Cardiac muscle cell (in vitro differentiated cells and primary cell): ENCODE data around the gene ACSM2B. TPM values are rescaled to one million over a fixed set of nuclear protein-coding genes. Genes with fewer than 3 reads are reported as not detected.
"Not testable (repeated sequence)": the region's sequence is repeated elsewhere in the genome, so short reads cannot be mapped to it uniquely, and the experiment has no call there.

Source experiments
- DNase-seq, 2 donors: peaks; one replicate each; pipeline versions ENCODE4 v3.0.0 to v3.0.0-alpha.2; 2010 to 2017; ENCODE audit warnings: low read depth in 1 of 2, low spot score in 1 of 2
- H3K27ac ChIP-seq: fragments of 200-600 bp; sonication (generic); 2 replicates; pipeline ENCODE4 v1.5.1; 2016
- H3K27me3 ChIP-seq: fragments of 200-600 bp; sonication (generic); 2 replicates; pipeline ENCODE4 v1.6.0; 2016; ENCODE audit warnings: control low read depth
- H3K36me3 ChIP-seq: fragments of 200-600 bp; sonication (generic); 2 replicates; pipeline ENCODE4 v1.5.1; 2016; ENCODE audit warnings: control low read depth
- H3K4me1 ChIP-seq: fragments of 200-600 bp; sonication (generic); 2 replicates; pipeline ENCODE4 v1.8.1; 2017; ENCODE audit warnings: low read depth, mild to moderate bottlenecking, mixed run types
- H3K4me3 ChIP-seq: fragments of 200-600 bp; sonication (generic); 2 replicates; pipeline ENCODE4 v1.5.1; 2016; ENCODE audit warnings: mild to moderate bottlenecking
- H3K9me3 ChIP-seq: fragments of 200-600 bp; sonication (generic); 2 replicates; pipeline ENCODE4 v1.5.1; 2017; ENCODE audit warnings: low read depth, mild to moderate bottlenecking, control low read depth
- CTCF ChIP-seq: IDR thresholded peaks from 2 replicates; pipeline ENCODE4 v1.5.1; 2012; ENCODE audit warnings: low read depth, mild to moderate bottlenecking, low read length
- polyA plus RNA-seq: library from polyadenylated mRNA; unstranded; fragments of >200 nt; fragmentation: Nextera tagmentation; extraction: Ambion mirVana; gene quantifications from 2 replicates; pipeline ENCODE4 v1.2.1, GENCODE V29; 2016
- total RNA-seq: library from RNA; depleted of rRNA; stranded (reverse); fragments of >200 nt; gene quantifications from 2 replicates; pipeline ENCODE4 v1.2.3, GENCODE V29; 2016

The ACSM2B gene
- total and polyA plus RNA-seq, 2 experiments from 2014 or later, result not detected

DNA sequence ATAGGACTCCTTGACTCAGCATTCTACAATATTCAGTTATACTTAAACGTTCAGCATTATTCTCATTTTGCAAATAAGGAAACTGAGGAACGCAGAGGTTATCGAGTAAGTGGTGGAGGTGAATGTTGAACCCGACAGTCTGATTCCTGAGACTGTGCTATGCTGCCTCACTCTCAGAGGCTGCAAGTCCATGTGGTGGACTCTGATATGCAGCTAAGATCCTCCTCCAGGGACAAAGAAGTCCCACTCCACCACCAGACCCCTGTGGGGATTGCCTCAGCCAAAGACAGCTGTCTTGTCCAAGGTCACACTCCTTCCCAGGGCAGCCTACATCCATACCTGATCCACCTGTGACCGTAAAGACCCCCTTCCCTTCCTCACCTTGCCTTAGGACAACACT lies 37.5 kb downstream of the ACSM2B start:
- H3K9me3 ChIP-seq, result no peaks in the 10 kb centered on the region
- H3K4me1 ChIP-seq, result no peaks in the 10 kb centered on the region
- no peak overlapping the region for H3K4me3 ChIP-seq
- TF ChIP-seq CTCF, result no peak
- H3K36me3 ChIP-seq, result no peaks in the 10 kb centered on the region
- H3K27ac ChIP-seq, result no peak overlapping the region
- DNase-seq, result no peak
- no peaks in the 10 kb centered on the region for H3K27me3 ChIP-seq

DNA sequence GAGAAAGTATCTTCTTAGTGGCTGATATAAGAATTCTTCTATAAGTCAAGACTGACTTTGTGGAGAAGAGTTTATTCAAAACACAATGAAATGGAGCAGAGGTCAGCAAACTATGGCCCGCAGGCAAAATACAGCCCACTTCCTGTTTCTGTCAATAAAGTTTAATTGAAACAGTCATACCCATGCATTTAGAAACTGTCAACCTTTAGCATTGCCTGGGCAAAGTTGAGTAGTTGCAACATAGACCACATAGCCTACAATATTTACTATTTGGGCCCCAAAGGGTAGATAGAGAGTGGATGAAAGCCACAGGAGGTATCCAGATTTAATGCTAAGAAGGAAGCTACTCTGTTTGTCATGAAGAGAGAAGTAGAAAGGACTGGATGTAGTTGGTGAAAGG lies 38.0 kb downstream of the ACSM2B start:
- Histone ChIP-seq H3K9me3 (no peaks in the 10 kb centered on the region), H3K4me1 (no peaks in the 10 kb centered on the region), H3K27ac (no peak overlapping the region), H3K27me3 (no peaks in the 10 kb centered on the region), H3K4me3 (no peak overlapping the region), H3K36me3 (no peaks in the 10 kb centered on the region)
- no peak for TF ChIP-seq CTCF
- no peak for DNase-seq

DNA sequence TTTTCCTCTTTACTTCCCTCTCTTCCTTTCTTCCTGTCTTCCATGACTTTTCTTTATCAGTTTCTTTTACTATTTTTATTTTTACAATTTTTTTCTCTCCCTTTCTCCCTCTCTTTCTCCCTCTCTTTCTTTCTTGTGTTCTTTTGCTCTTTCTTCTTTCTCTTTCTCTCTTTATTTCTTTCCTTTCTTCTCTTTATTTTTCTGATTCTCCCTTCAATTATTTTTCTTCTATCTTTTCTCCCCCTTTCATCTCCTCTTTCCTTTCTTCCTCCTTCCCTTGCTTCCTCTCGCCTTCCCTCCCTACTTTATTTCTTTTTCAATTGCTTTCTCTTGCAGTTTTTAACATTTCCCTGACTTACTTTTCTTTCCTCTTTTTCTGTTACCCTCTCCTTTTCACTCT lies 39.5 kb downstream of the ACSM2B start:
- H3K27ac ChIP-seq, H3K4me1 ChIP-seq, H3K4me3 ChIP-seq, H3K36me3 ChIP-seq, H3K27me3 ChIP-seq, H3K9me3 ChIP-seq, DNase-seq: not testable (repeated sequence)

- H3K4me1 ChIP-seq, H3K27me3 ChIP-seq, H3K36me3 ChIP-seq, DNase-seq, H3K4me3 ChIP-seq, H3K9me3 ChIP-seq, H3K27ac ChIP-seq: not testable (repeated sequence)
These were observed 43.8 kb downstream of the ACSM2B start for GRCh38 chr16:20532284-20532792.

DNA sequence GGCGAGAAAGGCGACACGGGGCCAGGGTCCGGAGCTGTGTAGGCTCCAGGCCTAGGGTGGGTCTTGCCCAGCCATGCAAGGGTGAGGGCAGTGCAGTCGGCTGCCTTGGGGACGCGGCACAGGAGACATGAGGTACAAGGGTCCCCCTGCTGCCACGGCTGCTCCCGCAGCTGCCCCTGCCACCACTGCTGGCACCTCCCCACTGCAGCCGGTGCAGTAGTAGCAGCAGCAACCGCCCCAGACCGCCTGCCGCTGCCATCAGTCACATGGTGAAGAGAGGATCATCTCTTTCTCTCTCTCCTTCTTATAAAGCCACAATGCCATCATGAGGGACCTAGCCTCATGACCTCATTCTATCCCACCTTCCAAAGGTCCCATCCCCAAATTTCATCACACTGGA lies 44.4 kb downstream of the ACSM2B start:
- DNase-seq, H3K27me3 ChIP-seq, H3K27ac ChIP-seq, H3K4me3 ChIP-seq, H3K36me3 ChIP-seq, H3K4me1 ChIP-seq, H3K9me3 ChIP-seq: not testable (repeated sequence)

- Histone ChIP-seq H3K27ac (no peak overlapping the region), H3K9me3 (no peaks in the 10 kb centered on the region), H3K27me3 (no peaks in the 10 kb centered on the region), H3K4me1 (no peaks in the 10 kb centered on the region), H3K4me3 (no peak overlapping the region), H3K36me3 (no peaks in the 10 kb centered on the region)
- DNase-seq, result no peak
- no peak for TF ChIP-seq CTCF
These were observed 56.1 kb downstream of the ACSM2B start for GRCh38 chr16:20520103-20520502.

GRCh38 chr16:20519231-20519630 lies 56.9 kb downstream of the ACSM2B start:
- no peak overlapping the region for H3K27ac ChIP-seq
- H3K4me1 ChIP-seq, result no peaks in the 10 kb centered on the region
- no peak for TF ChIP-seq CTCF
- H3K36me3 ChIP-seq, result no peaks in the 10 kb centered on the region
- no peaks in the 10 kb centered on the region for H3K27me3 ChIP-seq
- H3K9me3 ChIP-seq, result no peaks in the 10 kb centered on the region
- H3K4me3 ChIP-seq, result no peak overlapping the region
- DNase-seq, result no peak
